ACHN (cell line): ENCODE measurements around the gene GATB.

Source experiments
- DNase-seq: peaks from one replicate; pipeline ENCODE4 v3.0.0-alpha.2; 2015
- in situ Hi-C: cut with HindIII; loops from 2 replicates; pipeline ENCODE4 v1.10.0; 2017; ENCODE audit warnings: low sequenced_read_pairs, low pct_ligation_motif_present, low pct_unique_long_range_greater_than_20kb

The GATB gene

GRCh38 chr4:151715881-151716280 lies 44.9 kb downstream of the GATB start:
- DNase-seq: no peak
- in situ Hi-C loops: no loop called here

- in situ Hi-C loops: no loop called here
- no peak for DNase-seq
Measured at GRCh38 chr4:151712777-151713176, 48.0 kb downstream of the GATB start.

- no peak for DNase-seq
- in situ Hi-C loops: no loop called here
Measured at GRCh38 chr4:151711646-151712045, 49.2 kb downstream of the GATB start.

GRCh38 chr4:151709587-151709986 lies 51.2 kb downstream of the GATB start:
- in situ Hi-C loops: no loop called here
- DNase-seq: no peak

GRCh38 chr4:151709071-151709470 lies 51.7 kb downstream of the GATB start:
- in situ Hi-C loops: no loop called here
- no peak for DNase-seq

- DNase-seq: no peak
- in situ Hi-C loops: no loop called here
Measured at GRCh38 chr4:151708100-151708499, 52.7 kb downstream of the GATB start.

GRCh38 chr4:151703401-151703800 lies 57.4 kb downstream of the GATB start:
- no peak for DNase-seq
- in situ Hi-C loops: no loop called here

- in situ Hi-C loops: no loop called here
- no peak for DNase-seq
Measured at GRCh38 chr4:151702256-151702655, 58.6 kb downstream of the GATB start.

GRCh38 chr4:151700566-151701316 lies 60.1 kb downstream of the GATB start:
- in situ Hi-C loops: no loop called here
- no peak for DNase-seq

- DNase-seq: no peak
- in situ Hi-C loops: no loop called here
Measured at GRCh38 chr4:151698213-151698612, 62.6 kb downstream of the GATB start.

GRCh38 chr4:151694961-151695720 lies 65.7 kb downstream of the GATB start:
- no peak for DNase-seq
- in situ Hi-C loops: no loop called here

GRCh38 chr4:151692821-151693673 lies 67.8 kb downstream of the GATB start:
- no peak for DNase-seq
- in situ Hi-C loops: no loop called here

GRCh38 chr4:151692443-151692782 lies 68.4 kb downstream of the GATB start:
- DNase-seq: no peak
- in situ Hi-C loops: no loop called here

- in situ Hi-C loops: no loop called here
- DNase-seq: no peak
Measured at GRCh38 chr4:151691639-151692442, 69.0 kb downstream of the GATB start.

GRCh38 chr4:151690876-151691275 lies 69.9 kb downstream of the GATB start:
- no peak for DNase-seq
- in situ Hi-C loops: no loop called here

- in situ Hi-C loops: no loop called here
- DNase-seq: no peak
Measured at GRCh38 chr4:151690164-151690870, 70.5 kb downstream of the GATB start.

GRCh38 chr4:151689211-151689991 lies 71.4 kb downstream of the GATB start:
- in situ Hi-C loops: no loop called here
- DNase-seq: no peak

- in situ Hi-C loops: no loop called here
Measured at GRCh38 chr4:151688785-151689043, 72.1 kb downstream of the GATB start.

More at GRCh38 chr4:151688785-151689043, 72.1 kb downstream of the GATB start:
- DNase-seq: no peak
